Activated T-cell treated with anti-CD3 and anti-CD28 coated beads, Interleukin-2, amount 50 U/mL, for 4 hours (primary cell): ENCODE data around the gene COA6. TPM values are rescaled to one million over a fixed set of nuclear protein-coding genes. Genes with fewer than 3 reads are reported as not detected.

Experiments used
- ATAC-seq, 2 donors: fragments of 200-7000 bp; cut with Tn5 transposase; one replicate each; pipeline ENCODE4 v1.10.0; 2021
- DNase-seq: peaks from one replicate; pipeline ENCODE4 v3.0.0-alpha.2; 2020
- H3K27me3 Mint-ChIP-seq: one replicate; pipeline ENCODE4 v1.8.0; 2021; ENCODE audit warnings: low read depth, mixed read lengths
- H3K36me3 Mint-ChIP-seq: one replicate; pipeline ENCODE4 v1.8.0; 2022; ENCODE audit warnings: mixed read lengths; ENCODE audit not compliant: insufficient read depth
- H3K4me1 Mint-ChIP-seq: one replicate; pipeline ENCODE4 v1.8.0; 2021; ENCODE audit warnings: low read depth, mixed read lengths
- H3K4me3 Mint-ChIP-seq: one replicate; pipeline ENCODE4 v1.8.0; 2021; ENCODE audit warnings: mild to moderate bottlenecking, moderate library complexity, mixed read lengths
- H3K9me3 Mint-ChIP-seq: one replicate; pipeline ENCODE4 v1.8.0; 2021; ENCODE audit warnings: mixed read lengths
- total RNA-seq, 3 donors: library from RNA; stranded (reverse); gene quantifications; one replicate each; pipeline ENCODE4 v1.2.1, GENCODE V29; 2021

The COA6 gene
- total RNA-seq = 10 to 100 TPM; 55.6 to 65.4 (median 62.8) TPM

- Mint-ChIP-seq H3K4me1 (peaks cover 67% of the 10 kb centered on the region), H3K9me3 (no peaks in the 10 kb centered on the region), H3K4me3 (peak within 1 kb of the TSS; percentile 88), H3K36me3 (peaks cover 29% of the 10 kb centered on the region), H3K27me3 (no peaks in the 10 kb centered on the region)
- ATAC-seq = peak; percentile 87 to 89
- peak; percentile 85 for DNase-seq
Observed at GRCh38 chr1:234373064-234373958, at the start of gene COA6. TSS of gene COA6 (plus strand) at chr1:234373456. CDS start at chr1:234373467, 11 bp downstream.

GRCh38 chr1:234324821-234325220, 48.4 kb upstream of the COA6 start:
- no peaks in the 10 kb centered on the region for H3K27me3 Mint-ChIP-seq
- DNase-seq = no peak
- ATAC-seq = no peak
- no peaks in the 10 kb centered on the region for H3K9me3 Mint-ChIP-seq
- H3K4me1 Mint-ChIP-seq = peaks cover 41% of the 10 kb centered on the region
- no peaks in the 10 kb centered on the region for H3K36me3 Mint-ChIP-seq
- H3K4me3 Mint-ChIP-seq = no peak overlapping the region

- no peaks in the 10 kb centered on the region for H3K9me3 Mint-ChIP-seq
- peak; percentile 49 to 63 for ATAC-seq
- H3K27me3 Mint-ChIP-seq = no peaks in the 10 kb centered on the region
- H3K36me3 Mint-ChIP-seq = no peaks in the 10 kb centered on the region
- peaks cover 40% of the 10 kb centered on the region for H3K4me1 Mint-ChIP-seq
- peak overlapping the region; percentile 87 for H3K4me3 Mint-ChIP-seq
- DNase-seq = no peak
Observed at GRCh38 chr1:234325878-234326496, 47.3 kb upstream of the COA6 start.

- H3K4me3 Mint-ChIP-seq = peak overlapping the region; percentile 87
- H3K36me3 Mint-ChIP-seq = peaks cover under 1% of the 10 kb centered on the region
- DNase-seq (peak; percentile 60), ATAC-seq (peak; percentile 80 to 89)
- peaks cover 6% of the 10 kb centered on the region for H3K27me3 Mint-ChIP-seq
- no peaks in the 10 kb centered on the region for H3K9me3 Mint-ChIP-seq
- peaks cover 34% of the 10 kb centered on the region for H3K4me1 Mint-ChIP-seq
Observed at GRCh38 chr1:234326497-234327366, 46.5 kb upstream of the COA6 start.

- peaks cover 10% of the 10 kb centered on the region for H3K27me3 Mint-ChIP-seq
Observed at GRCh38 chr1:234327577-234328164, 45.6 kb upstream of the COA6 start.

GRCh38 chr1:234330843-234331215, 42.4 kb upstream of the COA6 start:
- DNase-seq = no peak
- Mint-ChIP-seq H3K9me3 (no peaks in the 10 kb centered on the region), H3K4me1 (peaks cover 11% of the 10 kb centered on the region), H3K4me3 (no peak overlapping the region), H3K36me3 (peaks cover 3% of the 10 kb centered on the region), H3K27me3 (peaks cover 14% of the 10 kb centered on the region)
- no peak for ATAC-seq

More at GRCh38 chr1:234327577-234328164, 45.6 kb upstream of the COA6 start:
- Mint-ChIP-seq H3K9me3 (no peaks in the 10 kb centered on the region), H3K4me1 (peaks cover 28% of the 10 kb centered on the region), H3K4me3 (no peak overlapping the region), H3K36me3 (peaks cover 3% of the 10 kb centered on the region)
- ATAC-seq (no peak), DNase-seq (no peak)

GRCh38 chr1:234331507-234331906, 41.7 kb upstream of the COA6 start:
- DNase-seq = no peak
- Mint-ChIP-seq H3K4me3 (no peak overlapping the region), H3K27me3 (peaks cover 14% of the 10 kb centered on the region), H3K9me3 (peaks cover 3% of the 10 kb centered on the region), H3K36me3 (peaks cover 3% of the 10 kb centered on the region), H3K4me1 (peaks cover 5% of the 10 kb centered on the region)
- no peak for ATAC-seq

- DNase-seq (no peak), ATAC-seq (no peak)
- Mint-ChIP-seq H3K4me1 (no peaks in the 10 kb centered on the region), H3K9me3 (peaks cover 21% of the 10 kb centered on the region), H3K36me3 (peaks cover 3% of the 10 kb centered on the region), H3K4me3 (no peak overlapping the region), H3K27me3 (peaks cover 12% of the 10 kb centered on the region)
Observed at GRCh38 chr1:234336359-234336758, 36.9 kb upstream of the COA6 start.

GRCh38 chr1:234337233-234337632, 36.0 kb upstream of the COA6 start:
- ATAC-seq = no peak
- H3K27me3 Mint-ChIP-seq = peaks cover 5% of the 10 kb centered on the region

GRCh38 chr1:234340528-234340927, 32.7 kb upstream of the COA6 start:
- DNase-seq (no peak), ATAC-seq (no peak)
- H3K4me1 Mint-ChIP-seq = no peaks in the 10 kb centered on the region
- no peak overlapping the region for H3K4me3 Mint-ChIP-seq
- H3K36me3 Mint-ChIP-seq = no peaks in the 10 kb centered on the region
- H3K27me3 Mint-ChIP-seq = peaks cover 2% of the 10 kb centered on the region
- H3K9me3 Mint-ChIP-seq = peaks cover 21% of the 10 kb centered on the region

More at GRCh38 chr1:234337233-234337632, 36.0 kb upstream of the COA6 start:
- Mint-ChIP-seq H3K36me3 (no peaks in the 10 kb centered on the region), H3K9me3 (peaks cover 21% of the 10 kb centered on the region), H3K4me3 (no peak overlapping the region), H3K4me1 (no peaks in the 10 kb centered on the region)
- DNase-seq = no peak

- no peaks in the 10 kb centered on the region for H3K4me1 Mint-ChIP-seq
- no peak for ATAC-seq
- no peaks in the 10 kb centered on the region for H3K36me3 Mint-ChIP-seq
- H3K27me3 Mint-ChIP-seq = peaks cover 2% of the 10 kb centered on the region
- peaks cover 10% of the 10 kb centered on the region for H3K9me3 Mint-ChIP-seq
- DNase-seq = no peak
- H3K4me3 Mint-ChIP-seq = no peak overlapping the region
Observed at GRCh38 chr1:234342774-234343173, 30.5 kb upstream of the COA6 start.

- Mint-ChIP-seq H3K36me3 (no peaks in the 10 kb centered on the region), H3K27me3 (peaks cover 6% of the 10 kb centered on the region), H3K4me1 (no peaks in the 10 kb centered on the region)
Observed at GRCh38 chr1:234345237-234345636, 28.0 kb upstream of the COA6 start.

GRCh38 chr1:234348964-234349363, 24.3 kb upstream of the COA6 start:
- DNase-seq (no peak), ATAC-seq (no peak)
- Mint-ChIP-seq H3K27me3 (peaks cover 8% of the 10 kb centered on the region), H3K4me3 (no peak overlapping the region), H3K4me1 (no peaks in the 10 kb centered on the region), H3K9me3 (no peaks in the 10 kb centered on the region), H3K36me3 (no peaks in the 10 kb centered on the region)

More at GRCh38 chr1:234345237-234345636, 28.0 kb upstream of the COA6 start:
- DNase-seq (no peak), ATAC-seq (no peak)
- Mint-ChIP-seq H3K9me3 (peaks cover 2% of the 10 kb centered on the region), H3K4me3 (no peak overlapping the region)
